HepG2 (cell line): Measurements from ENCODE around the gene CIAO3.

Experiments used
- MTA3 ChIP-seq: sonication (generic); formaldehyde crosslinking; IDR thresholded peaks from 2 replicates; pipeline ENCODE4 v1.4.0; 2020; ENCODE audit warnings: missing genetic modification reagents
- POLR2A ChIP-seq, 2 experiments: IDR thresholded peaks; 2 replicates each; pipeline ENCODE4 v1.6.1; 2011; ENCODE audit warnings: low read depth in 2 of 2, low read length in 2 of 2, mild to moderate bottlenecking in 1 of 2, moderate library complexity in 1 of 2; ENCODE audit not compliant: insufficient read depth in 1 of 2
- RAD51 ChIP-seq: fragments of 450-650 bp; IDR thresholded peaks from 2 replicates; pipeline ENCODE4 v1.6.1; 2016; ENCODE audit warnings: borderline replicate concordance
- ZFP1 ChIP-seq: IDR thresholded peaks from 2 replicates; pipeline ENCODE4 v1.6.1; 2016
- ZNF510 ChIP-seq: sonication (generic); formaldehyde crosslinking; IDR thresholded peaks from 2 replicates; pipeline ENCODE4 v1.4.0; 2020; ENCODE audit warnings: low read depth, mild to moderate bottlenecking, missing genetic modification reagents
- ZNF615 ChIP-seq: sonication (generic); formaldehyde crosslinking; IDR thresholded peaks from 2 replicates; pipeline ENCODE4 v1.5.0; 2020; ENCODE audit warnings: mild to moderate bottlenecking, missing genetic modification reagents, borderline replicate concordance
- ZNF724P ChIP-seq: sonication (generic); formaldehyde crosslinking; IDR thresholded peaks from 2 replicates; pipeline ENCODE4 v1.8.0; 2022; ENCODE audit warnings: missing genetic modification reagents, borderline replicate concordance
- TF ChIP-seq, protein P1 (sequence below): sonication (generic); formaldehyde crosslinking; IDR thresholded peaks from 2 replicates; pipeline ENCODE4 v1.4.0; 2020; ENCODE audit warnings: missing genetic modification reagents
- TF ChIP-seq, protein P2 (sequence below): IDR thresholded peaks from 2 replicates; pipeline ENCODE4 v1.6.1; 2016; ENCODE audit warnings: low read depth, borderline replicate concordance

DNA sequence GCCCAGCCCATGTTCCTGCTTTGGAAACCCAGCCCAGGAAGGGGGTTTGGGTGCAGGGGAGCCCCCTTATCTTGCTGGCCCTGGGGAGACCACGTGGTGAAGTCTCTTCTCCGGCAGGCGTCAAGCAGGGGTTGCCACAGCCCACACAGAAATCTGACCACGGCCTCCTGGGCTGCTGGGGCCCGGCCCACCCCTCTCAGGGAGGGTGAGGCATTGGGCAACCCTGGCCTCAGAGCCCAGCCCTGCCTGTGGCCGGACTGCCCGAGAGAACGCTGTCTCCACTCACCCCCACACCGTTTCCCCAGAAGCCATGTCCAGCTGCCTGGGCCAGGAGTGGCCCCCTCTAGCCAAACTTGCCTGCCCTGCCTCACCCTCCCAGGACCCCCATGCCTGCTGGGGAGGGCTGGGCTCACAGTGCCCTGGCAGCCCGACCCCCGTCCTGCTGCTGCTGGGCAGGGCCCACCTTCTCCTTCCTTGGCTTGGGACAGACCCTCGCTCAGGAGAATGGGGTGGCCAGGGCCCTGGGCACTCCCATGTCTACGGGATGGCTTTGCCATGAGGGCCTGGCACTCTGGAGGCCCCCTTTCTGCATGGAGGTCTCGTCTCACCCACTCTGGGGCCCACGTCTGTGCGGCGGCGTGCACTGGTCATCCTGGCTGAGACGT lies 40.7 kb upstream of the CIAO3 start:
- TF ChIP-seq POLR2A (IDR thresholded peaks at IDR 0.05; ENCODE audit: insufficient read depth in 1 of 2, low read depth in 2 of 2, low read length in 2 of 2) = no peak
- no peak for TF ChIP-seq ZNF724P
- TF ChIP-seq MTA3 = no peak
- TF ChIP-seq, protein P1, sequence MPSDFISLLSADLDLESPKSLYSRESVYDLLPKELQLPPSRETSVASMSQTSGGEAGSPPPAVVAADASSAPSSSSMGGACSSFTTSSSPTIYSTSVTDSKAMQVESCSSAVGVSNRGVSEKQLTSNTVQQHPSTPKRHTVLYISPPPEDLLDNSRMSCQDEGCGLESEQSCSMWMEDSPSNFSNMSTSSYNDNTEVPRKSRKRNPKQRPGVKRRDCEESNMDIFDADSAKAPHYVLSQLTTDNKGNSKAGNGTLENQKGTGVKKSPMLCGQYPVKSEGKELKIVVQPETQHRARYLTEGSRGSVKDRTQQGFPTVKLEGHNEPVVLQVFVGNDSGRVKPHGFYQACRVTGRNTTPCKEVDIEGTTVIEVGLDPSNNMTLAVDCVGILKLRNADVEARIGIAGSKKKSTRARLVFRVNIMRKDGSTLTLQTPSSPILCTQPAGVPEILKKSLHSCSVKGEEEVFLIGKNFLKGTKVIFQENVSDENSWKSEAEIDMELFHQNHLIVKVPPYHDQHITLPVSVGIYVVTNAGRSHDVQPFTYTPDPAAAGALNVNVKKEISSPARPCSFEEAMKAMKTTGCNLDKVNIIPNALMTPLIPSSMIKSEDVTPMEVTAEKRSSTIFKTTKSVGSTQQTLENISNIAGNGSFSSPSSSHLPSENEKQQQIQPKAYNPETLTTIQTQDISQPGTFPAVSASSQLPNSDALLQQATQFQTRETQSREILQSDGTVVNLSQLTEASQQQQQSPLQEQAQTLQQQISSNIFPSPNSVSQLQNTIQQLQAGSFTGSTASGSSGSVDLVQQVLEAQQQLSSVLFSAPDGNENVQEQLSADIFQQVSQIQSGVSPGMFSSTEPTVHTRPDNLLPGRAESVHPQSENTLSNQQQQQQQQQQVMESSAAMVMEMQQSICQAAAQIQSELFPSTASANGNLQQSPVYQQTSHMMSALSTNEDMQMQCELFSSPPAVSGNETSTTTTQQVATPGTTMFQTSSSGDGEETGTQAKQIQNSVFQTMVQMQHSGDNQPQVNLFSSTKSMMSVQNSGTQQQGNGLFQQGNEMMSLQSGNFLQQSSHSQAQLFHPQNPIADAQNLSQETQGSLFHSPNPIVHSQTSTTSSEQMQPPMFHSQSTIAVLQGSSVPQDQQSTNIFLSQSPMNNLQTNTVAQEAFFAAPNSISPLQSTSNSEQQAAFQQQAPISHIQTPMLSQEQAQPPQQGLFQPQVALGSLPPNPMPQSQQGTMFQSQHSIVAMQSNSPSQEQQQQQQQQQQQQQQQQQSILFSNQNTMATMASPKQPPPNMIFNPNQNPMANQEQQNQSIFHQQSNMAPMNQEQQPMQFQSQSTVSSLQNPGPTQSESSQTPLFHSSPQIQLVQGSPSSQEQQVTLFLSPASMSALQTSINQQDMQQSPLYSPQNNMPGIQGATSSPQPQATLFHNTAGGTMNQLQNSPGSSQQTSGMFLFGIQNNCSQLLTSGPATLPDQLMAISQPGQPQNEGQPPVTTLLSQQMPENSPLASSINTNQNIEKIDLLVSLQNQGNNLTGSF (CRISPR knock-in tag) = no peak
- no peak for TF ChIP-seq ZFP1
- TF ChIP-seq ZNF510 (CRISPR knock-in tag) = no peak
- TF ChIP-seq ZNF615 = no peak
- TF ChIP-seq RAD51 = no peak
- TF ChIP-seq, protein P2, sequence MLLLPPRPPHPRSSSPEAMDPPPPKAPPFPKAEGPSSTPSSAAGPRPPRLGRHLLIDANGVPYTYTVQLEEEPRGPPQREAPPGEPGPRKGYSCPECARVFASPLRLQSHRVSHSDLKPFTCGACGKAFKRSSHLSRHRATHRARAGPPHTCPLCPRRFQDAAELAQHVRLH = no peak
